GM03348 (cell line): ENCODE data around the gene GPR160.

Experiments
- DNase-seq: peaks from one replicate; pipeline ENCODE4 v3.0.0; 2012; ENCODE audit warnings: low spot score

The GPR160 gene

GRCh38 chr3:170064108-170064507 is 26.3 kb downstream of the GPR160 start:
- DNase-seq, result no peak

GRCh38 chr3:170075441-170076091 is 37.8 kb downstream of the GPR160 start:
- no peak for DNase-seq

DNA sequence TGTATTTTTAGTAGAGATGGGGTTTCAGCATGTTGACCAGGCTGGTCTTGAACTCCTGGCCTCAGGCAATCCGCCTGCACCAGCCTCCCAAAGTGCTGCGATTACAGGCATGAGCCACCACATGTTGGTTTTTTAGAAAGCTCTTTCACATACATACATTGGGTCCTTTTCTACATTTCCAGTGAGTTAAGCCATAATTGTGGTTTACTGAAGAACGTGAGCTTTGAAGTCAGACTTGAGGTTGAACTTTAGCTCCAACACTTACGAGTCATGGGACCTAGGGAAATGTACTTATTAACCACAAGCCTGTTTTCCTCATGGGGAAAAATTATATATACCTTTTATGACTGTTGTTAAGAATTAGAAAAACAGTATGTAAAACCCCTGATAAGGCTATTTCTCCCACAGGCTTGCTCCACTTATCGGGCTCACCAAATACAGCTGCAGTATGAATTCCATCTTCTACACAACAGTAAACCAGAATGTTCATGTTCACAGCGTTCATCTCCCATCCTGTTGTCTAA is 39.0 kb downstream of the GPR160 start:
- no peak for DNase-seq

DNA sequence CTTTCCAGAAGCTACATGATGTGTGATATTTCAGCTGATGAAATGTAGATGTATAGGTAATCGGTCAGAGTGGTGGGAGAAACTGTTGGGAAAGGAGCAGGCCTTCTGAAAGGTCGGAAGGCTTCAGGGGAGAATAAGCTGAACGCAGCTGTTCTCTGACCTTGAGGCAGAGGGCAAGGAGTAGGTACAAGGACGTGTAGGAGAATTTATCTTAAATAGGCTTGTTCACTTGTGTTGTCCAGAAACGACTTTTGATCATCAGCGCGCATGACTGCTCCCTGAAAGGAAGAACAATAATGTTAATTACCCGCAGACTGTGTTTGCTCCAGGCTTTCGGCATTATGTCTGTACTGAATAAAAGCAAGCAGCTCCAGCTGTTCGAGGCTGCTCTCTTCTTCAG is 39.6 kb downstream of the GPR160 start:
- DNase-seq, result no peak

DNA sequence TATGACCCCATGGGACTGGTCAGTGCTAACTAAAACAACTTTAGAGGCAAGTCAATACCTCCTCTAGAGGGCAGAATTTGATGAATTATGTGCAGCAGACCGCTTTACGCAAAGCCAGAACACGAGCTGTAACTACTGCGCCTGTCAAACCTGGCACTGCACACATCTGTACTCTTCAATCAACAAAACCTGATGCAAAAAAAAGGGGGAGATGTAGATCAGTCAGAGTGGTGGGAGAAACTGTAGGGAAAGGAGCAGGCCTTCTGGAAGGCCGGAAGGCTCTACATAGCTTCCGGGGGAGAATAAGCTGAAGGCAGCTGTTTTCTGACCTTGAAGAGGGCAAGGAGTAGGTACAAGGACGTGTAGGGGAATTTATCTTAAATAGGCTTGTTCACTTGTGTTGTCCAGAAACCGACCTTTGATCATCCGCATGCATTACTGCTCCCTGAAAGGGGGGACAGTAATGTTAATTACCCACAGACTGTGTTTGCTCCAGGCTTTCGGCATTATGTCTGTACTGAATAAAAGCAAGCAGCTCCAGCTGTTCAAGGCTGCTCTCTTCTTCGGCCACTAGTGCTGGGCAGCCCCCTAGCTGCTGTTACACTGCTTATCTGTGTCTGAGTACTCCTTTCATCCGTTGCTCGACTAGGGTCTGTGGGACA is 41.0 kb downstream of the GPR160 start:
- no peak for DNase-seq

GRCh38 chr3:170079536-170080165 is 41.9 kb downstream of the GPR160 start:
- DNase-seq, result no peak

GRCh38 chr3:170080605-170081004 is 42.8 kb downstream of the GPR160 start:
- DNase-seq, result no peak

GRCh38 chr3:170081079-170081741 is 43.4 kb downstream of the GPR160 start:
- peak; percentile 36 for DNase-seq

- DNase-seq, result no peak
Measured at GRCh38 chr3:170083343-170083742, 45.5 kb downstream of the GPR160 start.

GRCh38 chr3:170085396-170085795 is 47.6 kb downstream of the GPR160 start:
- DNase-seq, result no peak

GRCh38 chr3:170089862-170090600 is 52.2 kb downstream of the GPR160 start:
- DNase-seq, result no peak

DNA sequence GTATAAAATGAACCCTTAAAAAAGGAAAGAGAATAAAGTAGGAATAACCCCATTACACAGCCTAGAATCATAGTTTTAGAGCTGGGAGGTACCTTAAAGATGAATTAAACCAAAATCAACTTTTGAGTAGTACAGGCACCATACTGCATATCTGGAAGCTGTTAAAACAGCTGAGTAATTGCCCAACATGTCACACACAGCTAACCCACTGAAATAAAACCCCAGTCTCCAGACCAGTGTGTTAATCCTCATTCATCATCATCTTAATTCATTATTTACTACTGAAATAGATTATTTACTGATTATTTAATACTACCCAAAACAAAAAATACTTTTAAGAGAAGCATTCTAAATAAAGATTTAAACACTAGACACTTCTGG is 52.8 kb downstream of the GPR160 start:
- no peak for DNase-seq

DNA sequence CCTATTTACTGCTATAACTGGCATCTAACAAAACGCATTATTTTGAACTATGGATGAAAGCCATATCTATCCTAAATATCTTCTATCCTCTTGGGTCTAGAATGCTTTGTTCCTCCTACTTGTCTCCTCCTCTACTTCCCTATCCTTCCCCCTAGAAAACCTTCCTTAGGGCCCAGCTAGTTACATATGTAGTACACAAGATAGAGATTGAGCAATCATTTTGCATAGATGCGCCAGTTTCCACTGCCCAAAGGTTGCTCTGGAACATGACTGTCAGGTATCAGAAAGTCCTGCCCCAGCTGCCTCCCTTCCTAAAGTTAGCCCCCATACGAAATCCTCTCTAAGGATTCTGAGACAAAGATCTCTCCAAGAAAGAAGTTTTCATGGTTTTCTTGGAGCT is 55.1 kb downstream of the GPR160 start:
- DNase-seq, result no peak

DNA sequence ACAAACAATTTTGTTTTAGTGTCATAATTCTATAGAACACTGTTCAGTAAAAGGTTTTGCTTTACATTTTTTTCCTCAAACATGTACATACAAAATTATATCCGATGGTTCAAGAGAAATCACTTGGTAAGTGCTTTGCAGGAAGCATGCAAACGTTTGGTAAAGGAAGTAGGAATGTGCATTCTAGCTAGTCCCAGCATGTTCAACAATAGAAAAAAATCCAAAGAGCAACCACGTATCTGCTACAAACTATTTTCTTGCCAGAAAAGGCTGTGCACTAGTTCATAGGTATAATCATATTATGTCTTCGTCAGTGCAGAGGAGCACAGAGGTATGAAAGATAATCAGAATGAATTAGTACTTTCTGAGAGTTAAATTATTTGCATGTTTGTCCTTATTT is 58.0 kb downstream of the GPR160 start:
- DNase-seq, result no peak

- no peak for DNase-seq
Measured at GRCh38 chr3:170096342-170096741, 58.5 kb downstream of the GPR160 start.

GRCh38 chr3:170098753-170099152 is 61.0 kb downstream of the GPR160 start:
- DNase-seq, result no peak

- no peak for DNase-seq
Measured at GRCh38 chr3:170100944-170101343, 63.1 kb downstream of the GPR160 start.

DNA sequence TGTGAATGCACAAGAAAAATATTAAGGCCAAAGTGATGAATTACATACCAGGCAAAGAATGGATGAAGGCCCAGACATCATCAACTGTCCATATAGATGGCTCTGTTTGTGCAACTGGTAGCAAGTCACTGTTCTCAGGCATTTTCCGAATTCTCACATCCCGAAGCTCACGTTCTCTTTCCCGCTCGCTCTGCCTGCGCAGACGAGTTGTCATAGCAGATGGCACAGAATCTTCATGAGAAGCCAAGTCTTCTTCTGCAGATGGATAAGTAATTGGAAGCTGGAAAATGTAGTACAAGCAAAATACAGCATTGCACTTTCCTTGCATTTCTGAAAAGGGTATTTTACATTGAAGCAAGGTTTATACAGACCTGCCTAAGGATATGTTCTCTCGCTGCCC is 64.6 kb downstream of the GPR160 start:
- DNase-seq, result no peak

DNA sequence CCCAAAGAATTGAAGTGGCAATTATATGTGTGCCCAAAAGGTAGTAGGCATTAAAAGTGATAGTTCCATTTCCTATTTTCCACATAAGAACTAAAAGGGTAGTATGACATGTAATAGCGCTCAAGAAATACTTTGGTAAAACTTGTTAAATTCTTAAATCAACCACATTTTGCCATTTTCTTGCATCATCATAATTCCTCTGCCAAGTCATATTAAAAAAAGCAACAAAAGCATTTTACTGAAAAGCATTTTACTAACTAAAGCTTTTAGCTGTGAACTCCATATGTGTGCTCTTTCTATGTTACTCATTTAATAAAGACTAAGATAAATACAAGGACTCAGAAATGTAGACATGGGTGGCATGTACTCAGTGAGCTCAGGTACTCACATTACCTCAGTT is 70.1 kb downstream of the GPR160 start:
- peak; percentile 10 for DNase-seq

DNA sequence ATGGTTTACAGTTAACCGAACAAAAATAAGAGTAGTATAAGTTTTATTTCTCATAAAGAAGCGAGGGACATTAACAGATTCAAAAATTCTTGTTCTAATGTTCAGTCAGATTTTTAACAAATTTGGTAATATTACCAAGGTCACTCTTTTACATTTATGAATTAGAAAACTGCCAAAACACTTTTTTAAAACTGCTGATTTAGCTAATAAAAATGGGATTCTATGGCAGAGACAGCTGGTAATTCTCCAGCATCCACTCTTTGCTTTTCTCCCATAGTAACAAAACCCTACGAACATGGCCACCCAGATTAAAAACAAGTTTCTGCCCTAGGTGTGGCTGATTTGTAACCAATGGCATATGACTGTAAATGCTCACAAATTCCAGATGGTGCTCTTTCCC is 71.2 kb downstream of the GPR160 start:
- no peak for DNase-seq

DNA sequence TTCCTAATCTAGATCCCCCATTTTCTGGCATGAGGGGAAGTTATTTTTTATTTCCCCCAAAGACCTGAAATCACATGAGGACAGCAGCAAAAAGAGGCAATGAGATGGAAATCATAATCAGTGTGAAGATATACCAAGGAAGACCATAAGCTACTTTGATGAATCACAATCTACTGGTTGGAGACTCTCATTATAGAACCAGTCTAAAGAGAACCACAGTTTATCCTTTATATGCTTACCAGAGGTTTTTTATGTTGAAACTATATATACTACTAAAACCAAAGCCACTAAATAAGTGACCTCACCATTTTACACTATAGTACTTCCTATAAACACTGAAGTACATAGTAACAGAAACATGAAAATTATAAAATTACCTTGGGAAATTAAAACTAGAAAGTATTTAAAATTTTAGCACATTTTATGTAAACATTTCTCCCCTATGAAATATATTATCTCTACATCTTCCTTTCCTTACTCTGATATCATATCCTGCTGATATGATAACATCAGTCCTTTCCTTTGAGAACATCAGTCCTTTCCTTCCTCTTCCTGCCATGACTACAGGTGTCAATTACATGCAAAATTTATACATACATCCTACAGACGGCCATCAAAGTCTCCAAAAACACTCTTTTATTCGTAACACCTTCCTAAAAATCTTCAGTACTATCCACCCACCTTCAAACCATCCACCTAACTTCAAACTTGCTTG is 71.9 kb downstream of the GPR160 start:
- DNase-seq, result no peak
